GM19239 (cell line): ENCODE measurements around the gene PRSS48.
"Not testable (repeated sequence)": the region's sequence is repeated elsewhere in the genome, so short reads cannot be mapped to it uniquely, and the experiment has no call there.

Experiments used
- DNase-seq: peaks from one replicate; pipeline ENCODE4 v3.0.0; 2011; ENCODE audit warnings: low spot score; ENCODE audit not compliant: insufficient read length
- FAIRE-seq: peaks from 2 replicates; lab custom pipeline; 2011; peaks lifted over from hg19 to GRCh38; lab: Jason Lieb, UNC

Gene PRSS48

DNA sequence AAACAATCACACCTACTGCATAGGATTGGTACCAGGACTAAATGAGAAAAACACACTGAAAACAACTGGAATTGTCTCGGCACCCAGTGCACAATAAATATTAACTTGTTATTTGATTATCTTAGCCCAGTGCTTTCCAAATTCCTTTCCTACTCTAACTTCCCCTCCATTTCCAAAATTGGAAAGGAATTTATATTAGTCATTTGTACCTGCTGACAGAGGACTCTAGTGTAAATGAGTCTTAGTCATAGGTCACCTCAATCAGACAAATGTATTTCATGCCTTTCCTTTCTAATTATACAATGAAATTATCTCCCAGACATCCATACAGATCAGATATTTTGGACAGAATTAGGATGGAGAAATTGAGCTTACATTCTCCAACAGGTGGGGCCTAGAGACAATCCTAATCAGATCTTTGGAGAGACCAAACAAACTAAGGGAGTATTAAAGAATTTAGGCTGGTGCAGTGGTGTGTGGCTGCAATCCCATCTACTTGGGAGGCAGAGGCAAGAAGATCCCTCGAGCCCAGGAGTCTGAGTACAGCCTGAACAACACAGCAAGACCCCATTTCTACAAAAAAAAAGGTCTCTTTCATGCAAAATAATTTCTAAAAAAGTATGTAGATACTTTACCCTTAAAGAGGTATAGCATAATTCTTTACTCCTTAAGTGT lies 38.4 kb downstream of the PRSS48 start:
- FAIRE-seq = no peak
- DNase-seq = no peak

GRCh38 chr4:151316645-151317044 lies 39.7 kb downstream of the PRSS48 start:
- no peak for FAIRE-seq
- DNase-seq = no peak

DNA sequence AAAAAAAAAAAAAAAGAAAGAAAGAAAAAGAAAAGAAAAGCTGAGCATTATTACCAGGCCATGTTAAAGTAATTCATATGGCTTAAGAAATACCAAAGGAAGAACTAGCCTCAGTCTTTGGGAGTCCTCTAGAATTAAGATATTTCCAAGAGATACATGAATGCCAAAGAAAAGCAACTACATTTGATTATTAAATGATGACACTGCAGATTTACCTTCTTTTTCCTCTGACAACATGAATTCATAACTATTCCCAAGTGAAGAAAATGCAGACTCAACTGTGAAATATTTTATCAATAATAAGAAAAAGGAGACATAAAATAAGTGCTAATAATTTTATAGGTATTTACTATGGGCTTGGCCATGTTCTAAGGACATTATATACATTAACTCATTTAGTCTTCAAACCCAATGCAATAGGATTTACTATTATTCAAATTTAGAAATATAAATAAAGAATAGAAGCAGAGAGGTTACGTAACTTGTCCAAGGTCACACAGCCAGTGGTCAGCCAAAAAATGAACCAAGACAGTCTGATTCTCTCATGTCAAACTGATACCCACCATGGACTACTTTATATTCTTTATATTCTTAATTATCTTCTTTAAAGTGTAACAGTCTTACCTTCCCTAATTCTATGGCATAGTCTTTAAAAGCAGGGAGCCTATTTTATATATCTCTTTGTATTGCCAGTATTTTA lies 41.5 kb downstream of the PRSS48 start:
- DNase-seq (no peak), FAIRE-seq (no peak)

DNA sequence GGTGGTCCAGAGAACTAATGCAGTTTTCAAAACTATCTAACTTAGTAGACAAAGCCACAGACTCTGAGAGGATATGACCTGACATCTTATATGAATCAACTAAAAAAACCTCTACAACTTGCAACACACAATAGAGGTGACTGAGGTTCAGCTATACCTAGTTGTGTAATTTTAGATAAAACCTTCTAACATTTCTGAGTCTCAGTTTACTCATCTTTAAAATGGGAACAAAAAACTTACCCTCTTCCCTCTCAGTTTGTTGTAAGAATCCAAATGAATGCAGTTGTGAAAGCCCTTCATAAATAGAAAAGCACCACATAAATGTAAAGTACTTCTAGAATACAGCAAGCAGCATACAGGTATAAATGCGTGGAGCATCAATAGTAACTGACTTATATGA lies 42.5 kb downstream of the PRSS48 start:
- DNase-seq (no peak), FAIRE-seq (no peak)

- no peak for DNase-seq
- FAIRE-seq = no peak
These were observed 44.6 kb downstream of the PRSS48 start for GRCh38 chr4:151321586-151321985.

DNA sequence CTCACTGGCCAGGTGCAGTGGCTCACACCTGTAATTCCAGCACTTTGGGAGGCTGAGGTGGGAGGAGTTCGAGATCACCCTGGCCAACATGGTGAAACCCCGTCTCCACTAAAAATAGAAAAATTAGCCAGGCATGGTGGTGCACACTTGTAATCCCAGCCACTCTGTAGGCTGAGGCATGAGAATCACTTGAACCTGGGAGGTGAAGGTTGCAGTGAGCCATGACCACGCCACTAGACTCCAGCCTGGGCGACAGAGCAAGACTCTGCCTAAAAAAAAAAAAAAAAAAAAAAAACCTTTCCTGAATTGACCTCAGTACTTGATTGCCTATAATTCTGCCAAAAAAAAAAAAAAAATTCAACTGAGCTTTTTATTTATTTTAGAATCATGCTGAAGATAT lies 45.2 kb downstream of the PRSS48 start:
- DNase-seq, FAIRE-seq: not testable (repeated sequence)

DNA sequence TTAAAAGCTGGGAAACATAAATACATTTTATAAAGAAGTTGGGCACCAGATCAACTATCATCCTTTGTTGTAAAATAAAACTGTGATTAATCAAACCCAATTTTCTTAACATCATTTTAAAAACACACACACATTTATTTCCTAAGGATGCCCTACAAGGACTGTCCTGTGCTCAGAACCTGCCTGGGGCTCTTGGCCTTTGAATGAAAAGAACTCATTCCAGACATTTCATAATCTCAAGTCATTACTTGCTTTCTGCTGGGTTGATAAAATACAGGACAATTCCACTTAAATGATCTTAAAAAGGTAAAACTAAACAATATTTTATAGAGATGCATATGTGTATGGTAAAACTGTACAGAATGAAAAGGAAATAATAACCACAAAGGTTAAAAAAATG lies 45.6 kb downstream of the PRSS48 start:
- DNase-seq (no peak), FAIRE-seq (no peak)

- no peak for FAIRE-seq
- no peak for DNase-seq
These were observed 46.7 kb downstream of the PRSS48 start for GRCh38 chr4:151323667-151324066.

DNA sequence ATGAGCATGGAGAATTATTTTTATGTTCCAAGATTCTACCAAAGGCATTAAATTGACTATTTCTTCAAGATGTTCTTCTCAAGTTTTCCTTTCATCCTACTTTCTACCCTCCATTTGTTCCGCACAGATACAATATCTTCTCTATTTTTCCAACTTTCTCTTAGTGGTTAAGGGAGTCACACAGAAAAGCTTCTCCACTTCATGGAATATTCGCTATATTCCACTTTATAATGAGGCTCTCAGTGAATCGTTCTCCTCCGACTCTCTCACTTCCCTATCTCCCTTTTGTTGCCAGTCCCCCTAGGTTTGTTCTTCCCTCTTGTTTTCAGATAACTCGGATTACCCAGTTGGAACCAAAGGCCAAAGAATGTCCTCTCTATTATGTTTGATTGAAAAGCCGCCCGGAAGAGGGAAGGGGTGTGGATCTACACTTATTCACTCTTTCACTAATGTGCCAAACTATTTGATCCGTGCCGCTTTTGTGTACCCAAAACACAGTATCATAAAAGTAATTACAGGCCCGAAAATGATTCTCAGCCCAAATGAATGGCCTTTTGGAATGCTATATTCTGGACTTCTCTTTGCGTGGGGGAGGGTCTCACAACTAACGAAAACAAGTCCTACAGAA lies 47.3 kb downstream of the PRSS48 start:
- FAIRE-seq (no peak), DNase-seq (no peak)

DNA sequence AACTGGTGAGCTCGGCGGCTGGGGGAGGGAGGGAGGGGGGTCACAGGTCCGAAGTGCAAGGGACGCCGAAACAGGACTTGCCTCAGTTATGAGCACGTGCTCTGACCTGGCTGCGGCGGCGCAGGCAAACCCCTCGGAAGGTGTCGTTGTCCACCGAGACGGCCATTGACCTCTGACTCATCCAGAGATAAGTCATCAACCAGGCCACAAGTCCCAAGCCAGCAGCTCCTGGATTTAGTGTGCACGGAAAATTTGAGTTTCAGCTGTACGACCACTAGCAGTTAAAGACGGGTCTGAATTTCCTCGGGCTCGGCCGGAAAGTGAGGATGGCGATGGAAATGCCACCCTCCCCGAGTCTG lies 47.8 kb downstream of the PRSS48 start:
- no peak for FAIRE-seq

DNA sequence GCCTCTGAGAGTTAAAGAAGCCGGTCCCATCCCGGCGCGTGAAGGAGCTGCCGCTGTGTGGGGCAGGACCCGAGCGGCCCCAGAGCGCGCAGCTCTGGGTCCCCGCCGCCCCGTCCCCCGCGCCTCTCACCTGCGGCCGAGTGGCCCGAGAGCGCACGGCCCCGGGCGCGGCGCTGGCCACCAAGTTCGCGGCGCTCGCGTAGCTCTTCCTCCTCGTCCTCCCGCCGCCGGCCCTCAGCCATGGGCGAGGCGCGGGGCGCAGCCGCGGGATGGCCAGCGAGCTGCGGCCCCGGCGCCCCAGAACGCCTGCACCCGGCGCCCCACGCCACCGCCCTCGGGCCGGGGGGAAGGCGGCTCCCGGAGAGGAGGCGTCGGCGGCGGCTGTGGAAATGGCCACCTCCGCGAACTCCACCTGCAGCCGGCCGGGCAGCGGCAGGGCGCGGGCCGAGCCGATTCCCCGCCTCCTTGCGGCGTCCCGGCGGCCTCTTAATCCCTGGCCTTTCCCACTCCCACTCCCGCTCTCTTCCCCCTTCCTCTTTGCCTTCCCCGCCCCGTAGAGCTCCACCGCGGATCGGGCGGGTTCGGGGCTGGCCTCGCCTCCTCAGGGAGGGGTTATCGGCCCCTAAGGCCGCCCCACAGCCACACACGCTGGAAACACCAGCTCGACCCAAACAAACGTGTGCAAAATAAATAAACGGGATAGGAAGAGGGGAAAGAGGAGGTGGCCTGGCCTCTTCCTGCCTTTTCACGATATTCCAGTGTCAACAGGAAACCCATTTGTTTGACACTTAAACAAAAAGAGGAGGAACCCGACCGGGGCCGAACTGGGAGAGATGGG lies 48.4 kb downstream of the PRSS48 start, which contains the start of gene SH3D19:
Gene SH3D19, minus strand, starts transcription at position 495 of the 838 bp plus-strand sequence. Its CDS starts 253 bp downstream, at position 242.
- DNase-seq = no peak
- no peak for FAIRE-seq

More for the DNA sequence above, 47.8 kb downstream of the PRSS48 start:
- DNase-seq = no peak

DNA sequence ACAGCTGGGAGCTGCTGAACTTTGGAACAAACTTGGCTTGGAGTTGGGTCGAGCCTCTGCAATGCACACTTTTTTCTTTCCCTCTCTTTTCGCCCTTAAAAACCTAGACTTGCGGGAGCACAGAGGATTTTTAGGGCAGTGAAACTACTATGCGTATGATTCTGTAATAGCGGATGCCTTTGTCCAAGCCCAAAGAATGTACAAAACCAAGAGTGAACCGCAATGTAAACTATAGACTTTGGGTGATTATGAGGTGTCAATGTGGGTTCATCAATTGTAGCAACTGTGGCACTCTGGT lies 48.9 kb downstream of the PRSS48 start:
- DNase-seq (no peak), FAIRE-seq (no peak)

DNA sequence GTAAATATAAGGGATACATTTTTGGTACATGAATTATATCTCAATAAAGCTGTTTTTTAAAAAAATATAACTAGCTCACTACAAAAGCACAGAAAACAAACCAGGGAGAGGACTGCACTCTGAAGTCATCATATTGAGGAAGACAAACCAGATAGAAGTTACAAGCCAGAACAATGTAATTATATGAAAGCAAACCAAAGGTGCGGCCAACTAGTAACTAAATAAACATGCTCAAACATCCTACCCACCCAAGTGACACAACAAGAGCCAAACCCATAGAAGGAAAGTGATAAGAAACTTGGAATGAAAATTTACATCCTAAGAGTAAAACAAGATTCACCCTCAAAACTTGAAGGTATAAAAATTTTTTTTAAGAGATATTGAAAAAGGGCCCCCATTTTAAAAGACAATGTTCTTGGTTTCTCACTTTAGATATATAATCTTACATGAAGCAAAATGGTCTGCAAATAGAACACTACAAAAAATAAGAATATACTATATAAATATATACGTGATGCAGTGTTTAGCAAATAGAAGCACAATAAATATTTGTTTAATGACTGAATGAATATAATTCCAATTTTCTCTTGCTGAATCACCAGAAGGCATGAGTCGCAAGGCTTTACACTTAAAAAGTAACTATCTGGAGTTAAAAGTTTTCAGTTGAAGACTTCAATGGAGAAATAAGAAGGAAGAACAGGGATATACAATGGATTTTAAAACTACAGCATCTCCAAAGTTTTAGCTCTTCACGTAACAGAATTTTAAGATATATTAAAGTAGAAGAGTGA lies 52.5 kb downstream of the PRSS48 start:
- no peak for FAIRE-seq
- no peak for DNase-seq

DNA sequence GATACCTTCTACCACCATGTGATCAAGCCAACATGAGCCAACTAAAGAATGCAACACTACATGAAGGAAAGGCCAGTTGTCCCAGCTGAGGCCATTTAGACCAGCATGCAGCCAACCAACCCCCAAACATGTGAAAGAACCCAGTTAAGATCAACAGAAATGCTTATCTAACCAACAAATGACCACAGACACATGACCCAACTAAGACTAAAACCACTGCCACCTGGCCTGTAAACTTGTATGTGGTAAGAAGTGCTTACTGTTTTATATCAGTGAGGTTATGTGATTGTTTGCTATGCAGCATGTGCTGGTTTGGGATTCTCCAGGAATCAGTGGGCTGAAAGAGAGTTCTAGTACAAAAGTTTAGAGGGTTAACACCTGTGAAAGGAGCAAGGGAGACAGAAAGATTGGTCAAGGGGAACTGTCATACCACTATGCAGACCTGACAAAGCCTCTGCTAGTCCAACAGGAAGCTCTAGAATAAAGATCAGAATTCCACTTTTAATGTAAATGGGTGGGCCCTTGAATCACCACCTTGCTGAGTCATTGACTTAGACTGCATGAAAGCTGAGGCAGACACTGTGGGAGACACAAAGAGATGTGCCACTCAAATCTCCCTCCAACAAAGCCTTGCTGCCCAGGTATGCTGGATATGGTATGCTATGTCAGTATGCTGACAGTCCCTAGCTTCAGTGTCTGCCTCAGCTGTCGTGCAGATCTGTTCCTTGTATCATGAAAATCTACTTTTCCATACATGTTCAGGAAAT lies 54.5 kb downstream of the PRSS48 start:
- FAIRE-seq = no peak

DNA sequence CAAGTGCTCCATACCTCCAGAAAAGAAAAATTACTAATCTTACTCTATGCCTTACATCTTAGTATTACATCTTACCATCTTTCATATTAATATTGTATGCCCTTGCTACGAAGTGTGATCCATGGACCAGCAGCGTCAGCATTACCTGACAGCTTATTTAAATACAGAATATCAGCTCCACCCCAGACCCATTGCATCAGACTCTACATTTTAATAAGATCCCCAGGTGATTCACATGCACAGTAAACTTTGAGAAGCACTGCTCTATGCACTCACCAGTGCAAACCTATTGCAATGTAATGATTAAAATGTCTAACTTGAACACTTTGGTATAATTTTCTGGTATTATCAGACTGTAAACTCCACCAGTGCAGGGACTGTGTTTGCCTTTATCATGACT lies 62.5 kb downstream of the PRSS48 start:
- FAIRE-seq = no peak

More for the DNA sequence above, 54.5 kb downstream of the PRSS48 start:
- DNase-seq = no peak

GRCh38 chr4:151340751-151341385 lies 63.9 kb downstream of the PRSS48 start:
- FAIRE-seq = no peak

More for the DNA sequence above, 62.5 kb downstream of the PRSS48 start:
- DNase-seq = no peak

More at GRCh38 chr4:151340751-151341385, 63.9 kb downstream of the PRSS48 start:
- DNase-seq = no peak
